GM23338 (cell line): ENCODE results near the gene CNTNAP2. TPM values are rescaled to one million over a fixed set of nuclear protein-coding genes. Genes with fewer than 3 reads are reported as not detected.

Source experiments
- ATAC-seq: fragments of 200-7000 bp; cut with Tn5 transposase; 3 replicates; pipeline ENCODE4 v1.9.1; 2020
- DNase-seq: peaks from one replicate; pipeline ENCODE4 v3.0.0-alpha.2; 2015; ENCODE audit warnings: low spot score
- H2AFZ ChIP-seq: fragments of 200-600 bp; sonication (generic); 2 replicates; pipeline ENCODE4 v1.8.0; 2016; ENCODE audit warnings: antibody characterized with exemption, mild to moderate bottlenecking, moderate library complexity
- H3F3A ChIP-seq: fragments of 200-600 bp; sonication (generic); replicated peaks from 2 replicates; pipeline ENCODE4 v1.8.0; 2017; ENCODE audit warnings: antibody characterized with exemption, mixed run types, low read depth
- H3K27ac ChIP-seq: fragments of 200-600 bp; sonication (generic); 2 replicates; pipeline ENCODE4 v1.6.1; 2016; ENCODE audit warnings: low read depth
- H3K27me3 ChIP-seq: fragments of 200-600 bp; sonication (generic); 2 replicates; pipeline ENCODE4 v1.8.0; 2016; ENCODE audit warnings: mild to moderate bottlenecking, mixed run types, moderate library complexity; ENCODE audit not compliant: insufficient read depth
- H3K36me3 ChIP-seq: fragments of 200-600 bp; sonication (generic); 2 replicates; pipeline ENCODE4 v1.8.0; 2016; ENCODE audit warnings: mild to moderate bottlenecking; ENCODE audit not compliant: insufficient read depth
- H3K4me1 ChIP-seq: fragments of 200-600 bp; sonication (generic); 2 replicates; pipeline ENCODE4 v1.8.0; 2016; ENCODE audit warnings: mild to moderate bottlenecking, moderate library complexity; ENCODE audit not compliant: insufficient read depth
- H3K4me2 ChIP-seq: fragments of 200-600 bp; sonication (generic); 2 replicates; pipeline ENCODE4 v1.7.1; 2017; ENCODE audit warnings: mixed run types
- H3K4me3 ChIP-seq: fragments of 200-600 bp; sonication (generic); 2 replicates; pipeline ENCODE4 v1.6.1; 2016; ENCODE audit warnings: mixed run types
- H3K79me2 ChIP-seq: fragments of 200-600 bp; sonication (generic); replicated peaks from 2 replicates; pipeline ENCODE4 v1.8.0; 2017; ENCODE audit warnings: mild to moderate bottlenecking; ENCODE audit not compliant: insufficient read depth
- H3K9me2 ChIP-seq: fragments of 200-600 bp; sonication (generic); 2 replicates; pipeline ENCODE4 v1.8.0; 2017; ENCODE audit not compliant: insufficient read depth
- H4K20me1 ChIP-seq: fragments of 200-600 bp; sonication (generic); replicated peaks from 2 replicates; pipeline ENCODE4 v1.8.0; 2017; ENCODE audit warnings: mild to moderate bottlenecking; ENCODE audit not compliant: insufficient read depth
- H3K27ac Mint-ChIP-seq: 2 replicates; pipeline ENCODE4 v1.8.0; 2020; ENCODE audit warnings: inconsistent platforms, mild to moderate bottlenecking, moderate library complexity, mixed read lengths
- H3K27me3 Mint-ChIP-seq: 3 replicates; pipeline ENCODE4 v1.8.0; 2022; ENCODE audit warnings: low read depth, mild to moderate bottlenecking, moderate library complexity, mixed read lengths, inconsistent platforms; ENCODE audit not compliant: insufficient read depth, poor library complexity
- H3K36me3 Mint-ChIP-seq: 3 replicates; pipeline ENCODE4 v1.8.0; 2021; ENCODE audit warnings: low read depth, mild to moderate bottlenecking, inconsistent platforms, moderate library complexity, mixed read lengths
- H3K4me1 Mint-ChIP-seq: 3 replicates; pipeline ENCODE4 v1.8.0; 2020; ENCODE audit warnings: mild to moderate bottlenecking, inconsistent platforms, mixed read lengths
- H3K4me3 Mint-ChIP-seq: 3 replicates; pipeline ENCODE4 v1.8.0; 2021; ENCODE audit warnings: moderate library complexity, mild to moderate bottlenecking, inconsistent platforms, mixed read lengths
- H3K9me3 Mint-ChIP-seq: 3 replicates; pipeline ENCODE4 v1.8.0; 2020; ENCODE audit warnings: moderate library complexity, mild to moderate bottlenecking, inconsistent platforms, mixed read lengths
- JUNB ChIP-seq: IDR thresholded peaks from one replicate; pipeline ENCODE4 v1.6.1; 2016; ENCODE audit warnings: antibody characterized with exemption; ENCODE audit not compliant: unreplicated experiment
- POLR2AphosphoS5 ChIP-seq: IDR thresholded peaks from 2 replicates; pipeline ENCODE4 v1.6.1; 2016; ENCODE audit warnings: antibody characterized with exemption, low read depth
- ZNF331 ChIP-seq: fragments of 250-450 bp; sonication (Bioruptor Pico); IDR thresholded peaks from 2 replicates; pipeline ENCODE4 v1.5.0; 2020; ENCODE audit warnings: low read depth, mild to moderate bottlenecking, moderate library complexity
- polyA plus RNA-seq: library from polyadenylated mRNA; unstranded; fragments of >200 nt; fragmentation: Nextera tagmentation; extraction: Ambion mirVana; gene quantifications from 2 replicates; pipeline ENCODE4 v1.2.1, GENCODE V29; 2016
- total RNA-seq: library from RNA; depleted of rRNA; stranded (reverse); fragments of >200 nt; shearing (Covaris generic); gene quantifications from 2 replicates; pipeline ENCODE4 v1.2.3, GENCODE V29; 2014
- TF ChIP-seq, protein P1 (sequence below): fragments of 250-450 bp; sonication (Bioruptor Pico); IDR thresholded peaks from 2 replicates; pipeline ENCODE4 v1.5.0; 2020; ENCODE audit warnings: mild to moderate bottlenecking, moderate library complexity
- TF ChIP-seq, protein P2 (sequence below): IDR thresholded peaks from 2 replicates; pipeline ENCODE4 v1.6.1; 2016; ENCODE audit warnings: antibody characterized with exemption

The CNTNAP2 gene
- total and polyA plus RNA-seq, 2 experiments from 2014 or later: 38.2 to 61.3 TPM

DNA sequence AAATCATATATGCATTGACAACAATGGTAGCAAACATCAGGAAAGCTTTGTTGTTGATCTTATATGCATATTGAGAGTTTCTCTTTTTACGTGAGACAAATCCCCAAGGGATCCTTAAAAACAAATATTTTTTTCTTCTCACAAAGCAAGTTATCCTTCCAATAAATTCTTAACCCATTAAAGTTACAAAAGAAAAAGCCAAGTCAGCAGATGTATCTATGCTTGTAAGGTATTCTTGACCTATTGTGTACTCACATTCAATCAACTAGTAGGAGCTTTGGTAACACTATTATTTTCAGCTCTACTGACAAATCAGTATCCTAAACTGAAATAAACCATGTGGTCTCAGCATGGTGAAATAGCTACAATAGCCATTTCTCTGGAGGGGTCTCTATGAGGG lies 586.3 kb downstream of the CNTNAP2 start:
- Histone ChIP-seq H3F3A (no peaks in the 10 kb centered on the region), H3K9me2 (no peaks in the 10 kb centered on the region), H2AFZ (no peak overlapping the region), H3K4me2 (no peak overlapping the region), H3K4me1 (no peaks in the 10 kb centered on the region), H4K20me1 (no peaks in the 10 kb centered on the region), H3K36me3 (no peaks in the 10 kb centered on the region), H3K4me3 (no peak overlapping the region), H3K27me3 (no peaks in the 10 kb centered on the region), H3K27ac (no peak overlapping the region), H3K79me2 (no peaks in the 10 kb centered on the region)
- DNase-seq: no peak
- peaks cover 6% of the 10 kb centered on the region; the same call in 1 of the 3 replicates for H3K9me3 Mint-ChIP-seq
- no peaks in the 10 kb centered on the region for H3K36me3 Mint-ChIP-seq
- H3K4me3 Mint-ChIP-seq: no peak overlapping the region
- no peak overlapping the region for H3K27ac Mint-ChIP-seq
- TF ChIP-seq, protein P1, sequence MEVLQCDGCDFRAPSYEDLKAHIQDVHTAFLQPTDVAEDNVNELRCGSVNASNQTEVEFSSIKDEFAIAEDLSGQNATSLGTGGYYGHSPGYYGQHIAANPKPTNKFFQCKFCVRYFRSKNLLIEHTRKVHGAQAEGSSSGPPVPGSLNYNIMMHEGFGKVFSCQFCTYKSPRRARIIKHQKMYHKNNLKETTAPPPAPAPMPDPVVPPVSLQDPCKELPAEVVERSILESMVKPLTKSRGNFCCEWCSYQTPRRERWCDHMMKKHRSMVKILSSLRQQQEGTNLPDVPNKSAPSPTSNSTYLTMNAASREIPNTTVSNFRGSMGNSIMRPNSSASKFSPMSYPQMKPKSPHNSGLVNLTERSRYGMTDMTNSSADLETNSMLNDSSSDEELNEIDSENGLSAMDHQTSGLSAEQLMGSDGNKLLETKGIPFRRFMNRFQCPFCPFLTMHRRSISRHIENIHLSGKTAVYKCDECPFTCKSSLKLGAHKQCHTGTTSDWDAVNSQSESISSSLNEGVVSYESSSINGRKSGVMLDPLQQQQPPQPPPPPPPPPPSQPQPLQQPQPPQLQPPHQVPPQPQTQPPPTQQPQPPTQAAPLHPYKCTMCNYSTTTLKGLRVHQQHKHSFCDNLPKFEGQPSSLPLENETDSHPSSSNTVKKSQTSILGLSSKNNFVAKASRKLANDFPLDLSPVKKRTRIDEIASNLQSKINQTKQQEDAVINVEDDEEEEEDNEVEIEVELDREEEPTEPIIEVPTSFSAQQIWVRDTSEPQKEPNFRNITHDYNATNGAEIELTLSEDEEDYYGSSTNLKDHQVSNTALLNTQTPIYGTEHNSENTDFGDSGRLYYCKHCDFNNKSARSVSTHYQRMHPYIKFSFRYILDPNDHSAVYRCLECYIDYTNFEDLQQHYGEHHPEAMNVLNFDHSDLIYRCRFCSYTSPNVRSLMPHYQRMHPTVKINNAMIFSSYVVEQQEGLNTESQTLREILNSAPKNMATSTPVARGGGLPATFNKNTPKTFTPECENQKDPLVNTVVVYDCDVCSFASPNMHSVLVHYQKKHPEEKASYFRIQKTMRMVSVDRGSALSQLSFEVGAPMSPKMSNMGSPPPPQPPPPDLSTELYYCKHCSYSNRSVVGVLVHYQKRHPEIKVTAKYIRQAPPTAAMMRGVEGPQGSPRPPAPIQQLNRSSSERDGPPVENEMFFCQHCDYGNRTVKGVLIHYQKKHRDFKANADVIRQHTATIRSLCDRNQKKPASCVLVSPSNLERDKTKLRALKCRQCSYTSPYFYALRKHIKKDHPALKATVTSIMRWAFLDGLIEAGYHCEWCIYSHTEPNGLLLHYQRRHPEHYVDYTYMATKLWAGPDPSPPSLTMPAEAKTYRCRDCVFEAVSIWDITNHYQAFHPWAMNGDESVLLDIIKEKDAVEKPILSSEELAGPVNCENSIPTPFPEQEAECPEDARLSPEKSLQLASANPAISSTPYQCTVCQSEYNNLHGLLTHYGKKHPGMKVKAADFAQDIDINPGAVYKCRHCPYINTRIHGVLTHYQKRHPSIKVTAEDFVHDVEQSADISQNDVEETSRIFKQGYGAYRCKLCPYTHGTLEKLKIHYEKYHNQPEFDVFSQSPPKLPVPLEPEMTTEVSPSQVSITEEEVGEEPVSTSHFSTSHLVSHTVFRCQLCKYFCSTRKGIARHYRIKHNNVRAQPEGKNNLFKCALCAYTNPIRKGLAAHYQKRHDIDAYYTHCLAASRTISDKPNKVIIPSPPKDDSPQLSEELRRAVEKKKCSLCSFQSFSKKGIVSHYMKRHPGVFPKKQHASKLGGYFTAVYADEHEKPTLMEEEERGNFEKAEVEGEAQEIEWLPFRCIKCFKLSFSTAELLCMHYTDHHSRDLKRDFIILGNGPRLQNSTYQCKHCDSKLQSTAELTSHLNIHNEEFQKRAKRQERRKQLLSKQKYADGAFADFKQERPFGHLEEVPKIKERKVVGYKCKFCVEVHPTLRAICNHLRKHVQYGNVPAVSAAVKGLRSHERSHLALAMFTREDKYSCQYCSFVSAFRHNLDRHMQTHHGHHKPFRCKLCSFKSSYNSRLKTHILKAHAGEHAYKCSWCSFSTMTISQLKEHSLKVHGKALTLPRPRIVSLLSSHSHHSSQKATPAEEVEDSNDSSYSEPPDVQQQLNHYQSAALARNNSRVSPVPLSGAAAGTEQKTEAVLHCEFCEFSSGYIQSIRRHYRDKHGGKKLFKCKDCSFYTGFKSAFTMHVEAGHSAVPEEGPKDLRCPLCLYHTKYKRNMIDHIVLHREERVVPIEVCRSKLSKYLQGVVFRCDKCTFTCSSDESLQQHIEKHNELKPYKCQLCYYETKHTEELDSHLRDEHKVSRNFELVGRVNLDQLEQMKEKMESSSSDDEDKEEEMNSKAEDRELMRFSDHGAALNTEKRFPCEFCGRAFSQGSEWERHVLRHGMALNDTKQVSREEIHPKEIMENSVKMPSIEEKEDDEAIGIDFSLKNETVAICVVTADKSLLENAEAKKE: no peak
- no peaks in the 10 kb centered on the region for H3K4me1 Mint-ChIP-seq
- no peak for ATAC-seq
- no peaks in the 10 kb centered on the region for H3K27me3 Mint-ChIP-seq

DNA sequence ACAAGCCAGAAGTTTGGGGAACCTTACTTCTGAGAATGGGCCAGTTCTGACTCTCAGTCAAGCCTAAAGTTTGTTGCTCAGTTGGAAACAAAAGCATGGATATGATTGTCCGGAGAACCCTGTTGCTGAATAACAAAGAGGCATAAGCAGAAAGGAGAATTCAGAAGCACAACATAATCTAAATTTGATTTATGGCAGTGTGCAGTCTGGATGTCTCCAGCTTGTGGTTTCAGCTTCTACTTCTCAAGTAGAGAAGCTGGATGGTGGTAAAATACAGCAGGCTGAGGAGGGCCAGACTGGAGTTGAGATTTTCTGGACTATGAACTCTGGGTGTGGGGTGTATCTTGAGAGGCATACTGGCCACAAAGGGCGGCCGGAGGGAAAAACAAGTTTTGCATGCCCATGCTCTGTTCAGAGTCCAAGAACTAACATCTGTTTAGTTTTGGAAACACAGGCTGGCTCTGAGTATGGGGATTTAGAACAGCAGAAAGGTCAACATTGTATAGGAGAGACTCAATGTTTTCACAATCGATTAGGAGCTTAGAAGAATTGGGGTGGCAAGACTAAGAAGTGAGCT lies 592.9 kb downstream of the CNTNAP2 start:
- ATAC-seq (no peak), DNase-seq (no peak)
- no peaks in the 10 kb centered on the region for H3F3A ChIP-seq
- H4K20me1 ChIP-seq: no peaks in the 10 kb centered on the region
- no peaks in the 10 kb centered on the region for H3K79me2 ChIP-seq
- no peaks in the 10 kb centered on the region for H3K9me2 ChIP-seq
- no peak overlapping the region for H2AFZ ChIP-seq
- H3K4me2 ChIP-seq: no peak overlapping the region
- H3K4me1 ChIP-seq: no peaks in the 10 kb centered on the region
- Mint-ChIP-seq H3K4me3 (no peak overlapping the region), H3K27me3 (peaks cover 3% of the 10 kb centered on the region), H3K27ac (no peak overlapping the region), H3K36me3 (no peaks in the 10 kb centered on the region), H3K9me3 (peaks cover 17% of the 10 kb centered on the region), H3K4me1 (no peaks in the 10 kb centered on the region)
- H3K4me3 ChIP-seq: no peak overlapping the region
- H3K27me3 ChIP-seq: no peaks in the 10 kb centered on the region
- no peak overlapping the region for H3K27ac ChIP-seq
- no peaks in the 10 kb centered on the region for H3K36me3 ChIP-seq
- TF ChIP-seq JUNB: no peak
- no peak for TF ChIP-seq POLR2AphosphoS5
- TF ChIP-seq, protein P2, sequence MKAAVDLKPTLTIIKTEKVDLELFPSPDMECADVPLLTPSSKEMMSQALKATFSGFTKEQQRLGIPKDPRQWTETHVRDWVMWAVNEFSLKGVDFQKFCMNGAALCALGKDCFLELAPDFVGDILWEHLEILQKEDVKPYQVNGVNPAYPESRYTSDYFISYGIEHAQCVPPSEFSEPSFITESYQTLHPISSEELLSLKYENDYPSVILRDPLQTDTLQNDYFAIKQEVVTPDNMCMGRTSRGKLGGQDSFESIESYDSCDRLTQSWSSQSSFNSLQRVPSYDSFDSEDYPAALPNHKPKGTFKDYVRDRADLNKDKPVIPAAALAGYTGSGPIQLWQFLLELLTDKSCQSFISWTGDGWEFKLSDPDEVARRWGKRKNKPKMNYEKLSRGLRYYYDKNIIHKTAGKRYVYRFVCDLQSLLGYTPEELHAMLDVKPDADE: no peak
- TF ChIP-seq, protein P1: no peak
- no peak for TF ChIP-seq ZNF331
